Effector CD8-positive, alpha-beta T cell (primary cell): ENCODE data around the gene NMNAT3.

Experiments
- DNase-seq: peaks from one replicate; lab custom pipeline; 2025; lab: John Stamatoyannopoulos, UW

The NMNAT3 gene

GRCh38 chr3:139521144-139521543, 156.6 kb downstream of the NMNAT3 start:
- no peak for DNase-seq

- no peak for DNase-seq
Measured at GRCh38 chr3:139519998-139520737, 157.6 kb downstream of the NMNAT3 start.

- DNase-seq, result no peak
Measured at GRCh38 chr3:139518926-139519842, 158.6 kb downstream of the NMNAT3 start.

- no peak for DNase-seq
Measured at GRCh38 chr3:139518306-139518705, 159.5 kb downstream of the NMNAT3 start.

- no peak for DNase-seq
Measured at GRCh38 chr3:139517321-139518065, 160.3 kb downstream of the NMNAT3 start.

- DNase-seq, result no peak
Measured at GRCh38 chr3:139514741-139515140, 163.0 kb downstream of the NMNAT3 start.
